NOMO-1 treated with dmso at 0.1 percent for 144 hours (cell line): ENCODE data around the gene PPP1CC.

Experiments
- DNase-seq: peaks from one replicate; lab custom pipeline; 2025; ENCODE audit not compliant: unreplicated experiment; lab: John Stamatoyannopoulos, UW

The PPP1CC gene

DNA sequence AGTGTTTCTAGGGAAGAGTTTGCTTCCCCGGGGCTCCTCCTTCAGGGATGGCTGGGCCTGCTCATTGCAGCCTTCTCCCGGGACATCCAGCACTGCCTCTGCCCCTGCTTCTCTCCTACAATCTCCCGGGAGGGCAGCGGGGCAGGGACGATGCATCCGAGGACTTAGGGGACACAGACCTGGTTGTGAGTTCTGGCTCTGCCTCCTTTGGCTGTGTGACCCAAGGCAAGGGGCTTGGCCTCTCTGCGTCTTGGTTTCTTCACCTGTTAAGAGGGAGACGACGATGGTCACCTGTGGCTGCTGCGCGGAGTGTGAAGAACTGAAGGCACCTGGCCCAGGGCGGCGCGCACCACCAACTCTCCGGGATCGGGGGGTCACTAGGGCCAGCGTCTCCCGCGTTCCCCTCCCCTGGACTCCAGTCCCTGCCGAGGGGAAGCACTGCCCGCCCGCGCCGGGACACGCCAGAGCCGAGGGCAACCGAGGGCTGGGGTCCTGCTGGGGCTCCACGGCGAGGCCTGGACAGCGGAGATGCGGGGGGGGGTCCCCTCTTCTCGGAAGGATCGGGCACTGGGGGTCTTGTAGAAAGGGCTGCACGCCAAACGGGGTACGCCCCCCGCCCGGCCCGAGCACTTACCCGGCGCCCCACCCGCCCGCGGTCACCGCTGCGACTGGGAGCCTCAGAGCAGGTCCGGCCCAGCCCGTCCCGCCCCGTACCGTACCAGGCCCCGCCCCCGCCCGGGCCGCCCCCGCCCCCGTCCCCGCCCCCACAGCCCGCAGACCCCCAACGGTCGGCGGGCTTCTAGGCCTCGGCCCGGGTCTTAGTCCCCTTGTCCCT is 54.0 kb downstream of the PPP1CC start, which contains the start of gene HVCN1:
TSS of gene HVCN1 (minus strand) at position 670 of the 835 bp plus-strand sequence. CDS start 5,870 bp downstream, outside the sequence.
- no peak for DNase-seq

DNA sequence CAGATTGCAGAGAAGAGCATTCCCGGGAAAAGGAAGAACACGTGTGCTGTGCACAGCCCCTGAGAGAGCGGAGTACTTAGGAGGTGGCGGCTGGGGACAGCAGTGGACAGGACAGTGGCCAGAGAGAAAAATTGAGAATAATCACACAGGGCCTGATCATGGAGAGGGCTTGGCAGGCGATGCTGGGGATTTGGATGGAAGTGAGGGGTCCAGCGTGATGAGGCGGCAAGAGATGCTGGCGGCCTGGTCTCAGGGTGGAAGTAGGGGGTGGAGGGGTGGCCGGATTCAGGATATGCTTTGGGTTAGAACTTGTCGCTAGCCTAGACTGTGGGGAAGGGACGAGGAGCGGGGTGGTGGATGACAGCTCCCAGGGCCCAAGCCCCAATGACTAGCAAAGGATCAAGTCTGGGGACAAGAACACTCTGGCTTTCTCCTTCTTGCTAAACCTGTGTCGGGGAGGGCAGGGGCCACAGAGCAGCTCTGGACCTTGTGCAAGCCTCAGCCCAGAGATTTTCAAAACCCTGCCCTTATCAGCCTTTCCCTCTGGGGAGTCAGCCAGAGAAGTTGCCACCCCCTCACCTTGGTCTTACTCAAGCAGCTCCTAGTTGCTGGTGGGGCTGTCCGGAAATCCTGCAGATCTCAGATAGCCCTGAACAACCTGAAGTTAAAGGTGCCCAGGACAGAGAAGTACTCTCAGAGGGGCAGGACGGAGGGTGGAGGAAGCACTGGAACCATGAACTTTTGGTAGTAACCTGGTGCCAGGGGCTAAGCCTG is 55.1 kb downstream of the PPP1CC start:
- DNase-seq, result no peak

DNA sequence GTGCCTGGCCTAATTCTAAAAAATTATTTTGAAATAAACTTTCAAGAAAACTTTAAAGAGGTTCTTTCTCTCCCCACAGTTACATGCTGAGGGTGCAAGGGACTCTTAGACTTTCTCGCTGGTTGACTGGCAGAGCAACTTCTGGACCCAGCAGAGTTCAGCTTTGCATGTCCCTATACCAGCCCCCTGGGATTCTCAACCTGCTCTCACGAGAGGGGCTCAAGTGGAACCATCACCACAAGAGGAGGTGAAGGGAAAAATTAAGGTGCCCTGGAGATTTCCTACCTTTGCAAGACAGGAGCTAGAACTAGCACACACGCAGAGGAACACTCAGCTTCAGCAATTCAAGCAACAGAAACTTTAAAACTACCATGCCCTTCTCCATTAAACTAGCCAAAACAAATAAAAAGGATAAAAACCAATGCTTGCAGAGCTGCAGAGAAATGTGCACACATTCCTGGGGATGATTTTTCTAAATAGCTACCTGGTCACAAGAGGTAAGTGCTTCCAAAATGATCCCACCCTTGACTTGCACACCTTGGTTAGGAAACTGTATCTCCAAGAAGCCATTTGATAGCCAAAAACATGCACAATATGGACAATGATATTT is 56.3 kb downstream of the PPP1CC start:
- no peak for DNase-seq

DNA sequence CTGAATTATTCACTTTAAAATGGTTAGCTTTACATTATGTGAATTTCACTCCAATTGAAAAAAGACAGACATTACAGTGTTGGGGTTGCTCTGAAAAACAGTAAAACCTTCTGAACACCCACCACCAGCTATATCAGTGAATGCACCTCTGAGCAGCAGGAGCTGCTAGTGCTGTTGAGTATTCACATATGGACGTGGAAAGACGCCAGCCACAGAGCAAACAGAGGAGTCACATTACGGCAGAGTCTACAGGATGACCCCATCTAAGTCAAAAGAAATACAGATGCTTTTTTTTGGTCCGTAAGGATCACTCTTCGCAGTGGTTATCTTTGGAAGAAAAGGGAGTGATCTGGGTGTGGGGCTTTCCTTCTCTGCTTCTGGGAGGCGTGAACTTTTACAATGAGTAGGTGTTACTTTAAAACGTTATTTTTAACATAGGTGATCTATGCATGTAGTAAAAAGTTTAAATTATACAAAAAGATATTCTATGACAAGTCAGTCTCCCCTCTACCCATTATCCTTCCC is 58.3 kb downstream of the PPP1CC start:
- DNase-seq, result no peak

DNA sequence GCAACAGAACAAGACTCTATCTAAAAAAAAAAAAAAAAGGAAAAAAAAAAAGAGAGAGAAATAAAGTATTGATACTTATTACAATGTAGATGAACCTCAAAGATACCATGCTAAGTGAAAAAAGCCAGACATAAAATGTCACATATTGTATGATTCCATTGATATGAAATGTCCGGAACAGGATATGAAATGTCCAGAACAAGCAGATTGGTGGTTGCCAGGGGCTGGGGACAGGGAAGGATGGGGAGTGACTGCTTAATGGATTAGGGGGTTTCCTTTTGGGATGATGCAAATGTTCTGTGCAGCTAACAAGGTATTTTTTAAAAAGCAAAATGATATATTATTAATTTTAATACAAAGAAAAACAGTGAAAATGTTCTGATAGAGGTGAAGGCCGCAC is 58.8 kb downstream of the PPP1CC start:
- no peak for DNase-seq

DNA sequence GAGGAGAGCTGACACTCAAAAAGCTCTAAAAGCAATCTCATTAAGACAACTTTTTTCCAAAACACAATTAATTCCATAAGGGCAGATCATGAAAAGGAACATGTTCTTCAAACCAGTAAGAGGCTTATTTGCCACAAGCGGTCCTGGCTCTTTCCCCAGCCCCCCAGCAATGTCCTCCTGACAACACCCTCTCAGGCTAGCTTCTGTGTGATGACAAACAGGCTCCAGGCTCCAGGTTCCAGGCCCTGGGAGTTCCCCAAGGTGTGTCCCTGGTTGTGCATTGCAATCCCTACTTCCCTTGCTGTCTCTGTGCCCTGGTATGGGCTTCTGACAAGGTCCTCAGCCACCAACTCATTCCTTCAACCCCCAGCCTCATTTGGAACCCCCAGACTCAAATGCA is 62.7 kb downstream of the PPP1CC start:
- DNase-seq, result no peak

DNA sequence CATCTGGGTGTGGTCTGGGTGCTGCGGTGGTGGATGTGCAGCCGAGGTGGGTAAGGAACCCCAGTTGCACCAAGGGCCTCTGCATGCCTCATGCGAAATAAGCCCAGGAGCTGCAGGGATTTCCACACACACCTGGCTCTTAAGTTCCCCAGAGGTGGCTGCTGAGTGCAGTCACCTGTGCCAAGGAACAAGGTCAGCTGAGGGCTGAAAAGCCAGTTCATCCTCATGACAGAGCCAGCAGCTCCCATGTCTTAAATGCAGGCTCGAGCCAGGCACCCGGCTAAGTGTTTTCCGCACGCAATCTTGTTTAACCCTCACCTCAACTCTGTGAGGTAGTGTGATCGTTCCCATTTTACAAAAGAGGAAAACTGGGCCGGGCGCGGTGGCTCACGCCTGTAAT is 63.5 kb downstream of the PPP1CC start:
- DNase-seq, result no peak

DNA sequence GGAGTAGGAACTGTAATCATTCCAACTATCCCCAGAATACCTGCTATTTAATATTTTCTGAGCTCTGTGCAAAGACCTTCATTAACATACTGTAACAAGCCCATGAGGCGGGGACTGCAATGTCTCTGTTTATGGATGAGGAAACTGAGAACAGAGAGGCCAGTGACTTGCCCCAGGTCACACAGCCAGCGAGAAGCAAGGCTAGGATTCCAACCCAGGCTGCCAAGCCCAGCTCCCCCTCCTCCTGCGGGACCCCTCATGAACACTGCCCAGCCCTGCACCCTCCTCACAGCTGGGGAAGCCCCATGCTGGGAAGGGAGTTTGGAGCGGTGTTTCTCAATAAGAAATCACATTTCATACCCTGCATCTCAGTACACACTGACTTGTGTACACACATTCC is 64.7 kb downstream of the PPP1CC start:
- no peak for DNase-seq

DNA sequence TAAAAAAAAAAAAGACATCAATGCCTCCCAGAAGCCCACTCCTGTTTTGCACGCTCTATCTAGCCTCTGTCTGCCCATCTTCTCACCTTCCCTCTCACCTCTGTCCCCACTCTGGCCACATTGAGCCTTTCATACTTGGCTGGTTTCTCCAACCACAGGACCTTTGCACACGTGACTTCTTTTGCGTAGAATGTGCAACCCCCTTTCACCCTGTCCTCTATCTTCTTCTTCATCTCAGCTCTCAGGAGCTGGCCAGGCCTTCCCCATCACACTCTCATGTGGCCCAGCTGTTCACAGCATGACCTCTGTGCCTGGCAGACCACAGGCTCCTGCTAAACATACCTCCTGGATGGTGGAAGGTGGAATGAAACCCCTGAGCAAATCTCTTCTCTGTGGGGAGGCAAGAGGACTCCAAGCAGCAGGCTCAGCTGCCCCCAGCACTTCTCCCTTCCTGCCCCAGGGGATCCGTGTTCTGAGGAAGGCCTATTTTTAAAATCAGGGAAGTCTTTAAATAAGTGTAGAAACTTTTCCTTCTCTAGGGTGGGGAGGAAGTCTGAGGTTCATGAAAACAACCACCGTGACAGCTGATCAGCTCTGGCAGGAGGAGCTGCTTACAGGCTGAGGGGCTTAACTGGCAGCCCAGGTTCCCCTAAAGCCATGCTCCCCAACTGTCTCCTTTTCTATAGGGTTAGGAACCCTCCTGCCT is 65.3 kb downstream of the PPP1CC start:
- DNase-seq, result peak; percentile 67

DNA sequence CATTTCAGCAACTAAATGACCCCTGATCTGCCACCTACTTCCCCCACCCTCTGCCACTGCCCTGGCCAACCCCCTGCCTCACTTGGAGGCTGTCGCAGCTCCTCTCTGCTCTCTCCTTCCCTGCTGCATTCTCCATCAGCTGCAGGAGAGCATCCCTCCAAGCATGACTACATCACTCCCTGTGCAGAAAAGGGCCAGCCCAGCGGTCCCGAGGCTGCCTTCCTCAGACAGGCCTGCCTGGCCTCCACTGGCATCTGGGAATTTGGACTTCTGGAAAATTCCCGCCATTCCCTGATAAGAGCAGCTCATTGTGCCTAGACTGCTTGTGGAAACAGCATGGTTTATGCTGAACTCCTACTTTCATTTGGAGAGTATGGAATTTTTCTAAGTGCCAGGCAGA is 66.5 kb downstream of the PPP1CC start:
- no peak for DNase-seq

DNA sequence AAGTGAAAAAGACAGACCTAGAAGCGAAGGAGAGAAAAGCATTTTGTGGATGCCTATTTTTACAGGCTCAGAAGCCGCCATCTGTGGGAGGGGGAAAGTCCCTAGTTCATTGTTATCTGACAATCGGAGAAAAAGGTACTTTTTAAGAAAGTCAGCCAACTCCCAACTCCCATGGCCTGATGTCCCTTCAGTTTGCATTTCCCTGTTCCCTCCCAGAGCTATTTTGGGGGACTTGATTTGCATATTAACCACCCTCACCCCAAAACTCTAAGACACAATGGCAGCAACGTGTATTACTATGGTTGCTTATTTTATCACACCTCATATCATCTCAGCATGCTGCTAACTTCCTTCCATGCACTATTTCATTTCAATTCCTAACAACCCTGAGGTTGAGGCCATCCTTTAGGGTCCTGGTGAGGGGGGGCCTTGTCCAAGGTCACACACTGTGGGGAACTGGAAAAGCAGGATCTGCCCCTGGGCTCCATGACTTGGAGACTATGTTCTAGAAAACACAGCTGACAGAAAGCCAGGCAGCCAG is 72.5 kb downstream of the PPP1CC start:
- no peak for DNase-seq
